Stimulated activated CD8-positive, alpha-beta memory T cell treated with anti-CD3 and anti-CD28 coated beads, Interleukin-4, amount 100 ng/mL, for 1 hour (primary cell): ENCODE measurements around the gene MCM9.
"Not testable (repeated sequence)": the region's sequence is repeated elsewhere in the genome, so short reads cannot be mapped to it uniquely, and the experiment has no call there.

ENCODE experiments used
- DNase-seq, 2 donors: peaks; one replicate each; pipeline ENCODE4 v3.0.0-alpha.2; 2020; ENCODE audit warnings: low read depth in 2 of 2, low spot score in 1 of 2

The MCM9 gene

GRCh38 chr6:118770835-118771234, 164.1 kb downstream of the MCM9 start:
- no peak for DNase-seq

DNA sequence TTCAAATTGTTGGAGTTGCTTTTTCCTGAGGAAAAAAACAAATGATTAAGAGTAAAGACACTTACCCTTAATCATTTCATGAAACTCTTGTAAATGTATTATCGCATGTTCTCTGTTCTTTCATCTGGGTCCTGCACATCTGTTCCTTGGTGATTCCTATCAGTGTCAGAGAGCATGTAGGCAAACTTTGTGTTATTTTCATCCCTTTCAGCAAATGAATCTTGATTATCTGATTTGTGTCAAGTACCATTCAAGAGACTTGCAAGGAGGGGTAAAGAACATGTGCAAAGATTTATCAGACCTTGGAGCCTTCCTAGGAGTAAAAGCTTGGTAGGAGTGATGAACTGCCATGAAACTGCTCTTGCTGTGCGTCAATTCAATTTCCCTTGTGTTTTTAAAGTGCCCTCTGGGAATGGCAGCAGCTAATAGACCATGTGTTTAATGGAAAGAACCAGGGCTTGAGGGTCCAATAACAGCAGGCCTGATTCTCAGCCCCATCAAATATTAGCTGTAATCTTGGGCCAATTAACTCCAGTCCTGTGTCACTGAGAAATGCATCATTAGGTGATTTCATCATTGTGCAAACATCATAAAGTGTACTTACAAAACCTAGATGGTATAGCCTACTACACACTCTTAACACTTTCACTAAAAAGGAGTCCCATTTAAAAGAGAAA, 164.7 kb downstream of the MCM9 start:
- no peak for DNase-seq

GRCh38 chr6:118768904-118769325, 166.0 kb downstream of the MCM9 start:
- no peak for DNase-seq

GRCh38 chr6:118768441-118768840, 166.5 kb downstream of the MCM9 start:
- no peak for DNase-seq

DNA sequence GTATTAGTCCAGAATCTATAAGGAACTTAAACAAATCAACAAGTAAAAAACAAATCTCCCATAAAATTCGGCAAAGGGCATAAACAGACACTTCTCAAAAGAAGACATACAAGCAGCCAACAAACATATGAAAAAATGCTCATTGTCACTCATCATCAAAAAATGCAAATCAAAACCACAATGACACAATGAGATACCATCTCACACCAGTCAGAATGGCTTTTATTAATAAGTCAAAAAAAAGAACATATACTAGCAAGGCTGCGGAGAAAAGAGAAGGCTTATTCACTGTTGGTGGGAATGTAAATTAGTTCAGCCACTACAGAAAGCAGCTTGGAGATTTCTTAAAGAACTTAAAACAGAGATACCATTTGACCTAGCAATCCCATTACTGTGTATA, 169.6 kb downstream of the MCM9 start:
- DNase-seq: not testable (repeated sequence)

DNA sequence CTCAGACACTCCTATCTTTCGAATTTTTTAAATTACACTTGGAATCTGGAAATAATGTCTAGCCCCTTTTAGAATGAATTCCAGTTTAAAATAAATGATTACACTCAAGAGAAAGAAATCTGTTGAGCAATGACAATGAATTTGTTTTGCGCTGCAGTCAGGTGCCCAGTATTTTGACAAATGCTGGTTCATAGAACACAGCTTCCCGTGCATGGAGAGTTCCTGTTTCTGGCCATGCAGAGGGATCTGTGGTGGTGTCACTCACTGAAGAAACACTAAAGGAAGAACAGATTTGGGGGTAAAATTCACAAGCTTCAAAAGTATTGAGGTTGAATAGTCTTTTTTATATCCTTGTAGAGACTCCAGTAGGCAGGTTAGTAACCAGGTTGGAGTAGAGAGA, 170.2 kb downstream of the MCM9 start:
- no peak for DNase-seq
